Measurements from ENCODE around the gene KCNN3.

The KCNN3 gene

GRCh38 chr1:154730259-154730658 is 139.8 kb downstream of the KCNN3 start:
- Histone ChIP-seq H3K27me3 (ENCODE audit: control insufficient read depth, insufficient read depth, low read length) (no peaks in the 10 kb centered on the region), H3K9me3 (ENCODE audit: control insufficient read depth, insufficient read depth, low read length) (no peaks in the 10 kb centered on the region), H3K9ac (ENCODE audit: low read depth, low read length) (no peak overlapping the region), H3K4me3 (ENCODE audit: low read depth, low read length) (no peak overlapping the region), H3K4me1 (ENCODE audit: control insufficient read depth, insufficient read depth, low read length) (peaks cover 2% of the 10 kb centered on the region), H3K36me3 (ENCODE audit: control insufficient read depth, insufficient read depth, low read length) (no peaks in the 10 kb centered on the region)

- peaks cover 2% of the 10 kb centered on the region for H3K4me1 ChIP-seq (ENCODE audit: control insufficient read depth, insufficient read depth, low read length)
Measured at GRCh38 chr1:154729577-154729976, 140.5 kb downstream of the KCNN3 start.

GRCh38 chr1:154729031-154729442 is 141.0 kb downstream of the KCNN3 start:
- Histone ChIP-seq H3K27me3 (ENCODE audit: control insufficient read depth, insufficient read depth, low read length) (no peaks in the 10 kb centered on the region), H3K4me3 (ENCODE audit: low read depth, low read length) (no peak overlapping the region), H3K9ac (ENCODE audit: low read depth, low read length) (no peak overlapping the region), H3K4me1 (ENCODE audit: control insufficient read depth, insufficient read depth, low read length) (peaks cover 2% of the 10 kb centered on the region), H3K9me3 (ENCODE audit: control insufficient read depth, insufficient read depth, low read length) (no peaks in the 10 kb centered on the region), H3K36me3 (ENCODE audit: control insufficient read depth, insufficient read depth, low read length) (no peaks in the 10 kb centered on the region)

More at GRCh38 chr1:154729577-154729976, 140.5 kb downstream of the KCNN3 start:
- Histone ChIP-seq H3K27me3 (ENCODE audit: control insufficient read depth, insufficient read depth, low read length) (no peaks in the 10 kb centered on the region), H3K9me3 (ENCODE audit: control insufficient read depth, insufficient read depth, low read length) (no peaks in the 10 kb centered on the region), H3K4me3 (ENCODE audit: low read depth, low read length) (no peak overlapping the region), H3K36me3 (ENCODE audit: control insufficient read depth, insufficient read depth, low read length) (no peaks in the 10 kb centered on the region), H3K9ac (ENCODE audit: low read depth, low read length) (no peak overlapping the region)

- H3K9ac ChIP-seq (ENCODE audit: low read depth, low read length), result no peak overlapping the region
- no peak overlapping the region for H3K4me3 ChIP-seq (ENCODE audit: low read depth, low read length)
- H3K27me3 ChIP-seq (ENCODE audit: control insufficient read depth, insufficient read depth, low read length), result no peaks in the 10 kb centered on the region
- no peaks in the 10 kb centered on the region for H3K9me3 ChIP-seq (ENCODE audit: control insufficient read depth, insufficient read depth, low read length)
- H3K4me1 ChIP-seq (ENCODE audit: control insufficient read depth, insufficient read depth, low read length), result peaks cover 2% of the 10 kb centered on the region
- no peaks in the 10 kb centered on the region for H3K36me3 ChIP-seq (ENCODE audit: control insufficient read depth, insufficient read depth, low read length)
Measured at GRCh38 chr1:154726896-154727753, 143.0 kb downstream of the KCNN3 start.

GRCh38 chr1:154726443-154726842 is 143.6 kb downstream of the KCNN3 start:
- no peak overlapping the region for H3K9ac ChIP-seq (ENCODE audit: low read depth, low read length)
- no peaks in the 10 kb centered on the region for H3K9me3 ChIP-seq (ENCODE audit: control insufficient read depth, insufficient read depth, low read length)
- no peaks in the 10 kb centered on the region for H3K27me3 ChIP-seq (ENCODE audit: control insufficient read depth, insufficient read depth, low read length)
- H3K4me1 ChIP-seq (ENCODE audit: control insufficient read depth, insufficient read depth, low read length), result peaks cover 2% of the 10 kb centered on the region
- no peak overlapping the region for H3K4me3 ChIP-seq (ENCODE audit: low read depth, low read length)
- no peaks in the 10 kb centered on the region for H3K36me3 ChIP-seq (ENCODE audit: control insufficient read depth, insufficient read depth, low read length)

GRCh38 chr1:154725865-154726264 is 144.2 kb downstream of the KCNN3 start:
- H3K4me1 ChIP-seq (ENCODE audit: control insufficient read depth, insufficient read depth, low read length), result no peaks in the 10 kb centered on the region
- no peak overlapping the region for H3K4me3 ChIP-seq (ENCODE audit: low read depth, low read length)
- no peaks in the 10 kb centered on the region for H3K36me3 ChIP-seq (ENCODE audit: control insufficient read depth, insufficient read depth, low read length)
- H3K9ac ChIP-seq (ENCODE audit: low read depth, low read length), result no peak overlapping the region
- no peaks in the 10 kb centered on the region for H3K9me3 ChIP-seq (ENCODE audit: control insufficient read depth, insufficient read depth, low read length)
- no peaks in the 10 kb centered on the region for H3K27me3 ChIP-seq (ENCODE audit: control insufficient read depth, insufficient read depth, low read length)

- H3K4me1 ChIP-seq (ENCODE audit: control insufficient read depth, insufficient read depth, low read length), result no peaks in the 10 kb centered on the region
- H3K4me3 ChIP-seq (ENCODE audit: low read depth, low read length), result no peak overlapping the region
- H3K9me3 ChIP-seq (ENCODE audit: control insufficient read depth, insufficient read depth, low read length), result no peaks in the 10 kb centered on the region
- H3K9ac ChIP-seq (ENCODE audit: low read depth, low read length), result no peak overlapping the region
- no peaks in the 10 kb centered on the region for H3K27me3 ChIP-seq (ENCODE audit: control insufficient read depth, insufficient read depth, low read length)
- H3K36me3 ChIP-seq (ENCODE audit: control insufficient read depth, insufficient read depth, low read length), result no peaks in the 10 kb centered on the region
Measured at GRCh38 chr1:154720328-154721297, 149.5 kb downstream of the KCNN3 start.

- no peaks in the 10 kb centered on the region for H3K4me1 ChIP-seq (ENCODE audit: control insufficient read depth, insufficient read depth, low read length)
- no peak overlapping the region for H3K4me3 ChIP-seq (ENCODE audit: low read depth, low read length)
- no peaks in the 10 kb centered on the region for H3K36me3 ChIP-seq (ENCODE audit: control insufficient read depth, insufficient read depth, low read length)
- no peak overlapping the region for H3K9ac ChIP-seq (ENCODE audit: low read depth, low read length)
- no peaks in the 10 kb centered on the region for H3K9me3 ChIP-seq (ENCODE audit: control insufficient read depth, insufficient read depth, low read length)
- H3K27me3 ChIP-seq (ENCODE audit: control insufficient read depth, insufficient read depth, low read length), result no peaks in the 10 kb centered on the region
Measured at GRCh38 chr1:154719586-154720327, 150.3 kb downstream of the KCNN3 start.

GRCh38 chr1:154718566-154718965 is 151.5 kb downstream of the KCNN3 start:
- Histone ChIP-seq H3K4me1 (ENCODE audit: control insufficient read depth, insufficient read depth, low read length) (no peaks in the 10 kb centered on the region), H3K36me3 (ENCODE audit: control insufficient read depth, insufficient read depth, low read length) (no peaks in the 10 kb centered on the region), H3K9me3 (ENCODE audit: control insufficient read depth, insufficient read depth, low read length) (no peaks in the 10 kb centered on the region), H3K9ac (ENCODE audit: low read depth, low read length) (no peak overlapping the region), H3K27me3 (ENCODE audit: control insufficient read depth, insufficient read depth, low read length) (no peaks in the 10 kb centered on the region), H3K4me3 (ENCODE audit: low read depth, low read length) (no peak overlapping the region)

- no peaks in the 10 kb centered on the region for H3K36me3 ChIP-seq (ENCODE audit: control insufficient read depth, insufficient read depth, low read length)
- no peaks in the 10 kb centered on the region for H3K9me3 ChIP-seq (ENCODE audit: control insufficient read depth, insufficient read depth, low read length)
- H3K4me3 ChIP-seq (ENCODE audit: low read depth, low read length), result no peak overlapping the region
- no peaks in the 10 kb centered on the region for H3K27me3 ChIP-seq (ENCODE audit: control insufficient read depth, insufficient read depth, low read length)
- no peaks in the 10 kb centered on the region for H3K4me1 ChIP-seq (ENCODE audit: control insufficient read depth, insufficient read depth, low read length)
- no peak overlapping the region for H3K9ac ChIP-seq (ENCODE audit: low read depth, low read length)
Measured at GRCh38 chr1:154717528-154717924, 152.6 kb downstream of the KCNN3 start.
